Activated naive CD8-positive, alpha-beta T cell (primary cell): Measurements from ENCODE around the gene WDR48.
A peak's percentile ranks its signal among the peaks of the same experiment; 100 is the strongest.
"Not testable (repeated sequence)": the region's sequence is repeated elsewhere in the genome, so short reads cannot be mapped to it uniquely, and the experiment has no call there.

ENCODE experiments used
- H3K27ac Mint-ChIP-seq: one replicate; pipeline ENCODE4 v1.8.0; 2021; ENCODE audit warnings: mixed read lengths
- H3K27me3 Mint-ChIP-seq: one replicate; pipeline ENCODE4 v1.8.0; 2021; ENCODE audit warnings: mixed read lengths
- H3K36me3 Mint-ChIP-seq: one replicate; pipeline ENCODE4 v1.8.0; 2021; ENCODE audit warnings: mixed read lengths
- H3K4me1 Mint-ChIP-seq: one replicate; pipeline ENCODE4 v1.8.0; 2021; ENCODE audit warnings: low read depth, mixed read lengths
- H3K4me3 Mint-ChIP-seq: one replicate; pipeline ENCODE4 v1.8.0; 2021; ENCODE audit warnings: mild to moderate bottlenecking, mixed read lengths
- H3K9me3 Mint-ChIP-seq: one replicate; pipeline ENCODE4 v1.8.0; 2021; ENCODE audit warnings: low read depth, mixed read lengths

WDR48 gene

DNA sequence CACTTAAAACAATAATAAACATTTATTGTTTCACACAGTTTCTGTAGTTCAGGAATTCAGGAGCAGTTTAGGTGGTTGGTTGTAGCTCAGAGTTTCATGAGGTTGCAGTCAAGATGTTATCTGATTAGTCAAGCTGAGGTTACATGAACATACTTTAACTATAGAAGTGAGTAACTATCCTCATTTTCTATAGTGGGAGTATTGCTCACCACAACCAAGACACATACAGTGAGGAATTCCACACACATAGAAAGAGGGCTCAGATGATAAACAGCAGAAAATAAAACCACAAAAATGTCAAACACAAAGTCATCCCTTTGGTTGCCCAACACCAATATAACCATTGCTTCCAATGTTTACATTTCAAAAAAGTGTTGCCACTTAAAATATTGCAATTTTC is 13.7 kb upstream of the WDR48 start:
- Mint-ChIP-seq H3K36me3 (peaks cover 17% of the 10 kb centered on the region), H3K4me1 (no peaks in the 10 kb centered on the region), H3K27me3 (peaks cover 3% of the 10 kb centered on the region), H3K27ac (no peak overlapping the region), H3K4me3 (no peak overlapping the region), H3K9me3 (peaks cover 9% of the 10 kb centered on the region)

DNA sequence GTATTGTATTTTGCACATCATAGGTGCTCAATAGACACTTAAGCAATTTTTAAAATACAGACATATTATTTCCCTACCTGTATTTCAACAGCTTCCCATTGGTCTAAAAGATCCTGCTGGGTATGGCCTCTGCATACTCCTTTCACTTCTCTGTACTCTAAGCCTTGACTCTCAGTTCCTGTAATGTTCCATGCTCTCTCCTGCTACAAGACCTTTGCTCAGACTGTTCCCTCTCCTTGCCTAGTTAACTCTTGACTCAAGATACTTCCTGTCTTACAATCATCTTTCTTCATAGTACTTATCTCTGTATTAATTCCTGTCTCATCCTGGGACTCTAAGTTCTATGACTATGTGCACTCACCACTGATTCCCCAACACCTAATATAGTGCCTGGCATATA is 1.8 kb upstream of the WDR48 start:
- Mint-ChIP-seq H3K27ac (peak overlapping the region; percentile 87), H3K4me1 (peaks cover 51% of the 10 kb centered on the region), H3K4me3 (peak overlapping the region; percentile 35), H3K27me3 (no peaks in the 10 kb centered on the region), H3K36me3 (no peaks in the 10 kb centered on the region), H3K9me3 (no peaks in the 10 kb centered on the region)

DNA sequence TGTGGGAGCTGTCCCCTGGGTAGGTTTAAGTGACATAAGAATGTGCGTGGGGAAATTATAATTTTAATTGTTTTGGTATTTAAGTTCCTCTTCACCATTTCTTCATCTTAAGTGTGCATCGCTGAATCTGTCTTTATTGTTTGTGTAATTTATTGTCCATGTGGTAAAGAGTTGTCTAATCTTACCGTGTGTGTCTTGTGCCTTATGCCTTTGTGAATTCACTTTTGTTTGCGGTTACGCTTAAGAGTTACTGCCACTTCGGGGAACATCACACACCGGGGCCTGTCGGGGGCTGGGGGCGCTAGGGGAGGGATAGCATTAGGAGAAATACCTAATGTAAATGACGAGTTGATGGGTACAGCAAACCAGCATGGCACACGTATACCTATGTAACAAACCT is 767 bp downstream of the WDR48 start:
- peaks cover 64% of the 10 kb centered on the region for H3K4me1 Mint-ChIP-seq
- H3K27ac Mint-ChIP-seq: peak overlapping the region; percentile 68
- H3K4me3 Mint-ChIP-seq: peak overlapping the region; percentile 97
- no peaks in the 10 kb centered on the region for H3K27me3 Mint-ChIP-seq
- no peaks in the 10 kb centered on the region for H3K36me3 Mint-ChIP-seq
- H3K9me3 Mint-ChIP-seq: no peaks in the 10 kb centered on the region

DNA sequence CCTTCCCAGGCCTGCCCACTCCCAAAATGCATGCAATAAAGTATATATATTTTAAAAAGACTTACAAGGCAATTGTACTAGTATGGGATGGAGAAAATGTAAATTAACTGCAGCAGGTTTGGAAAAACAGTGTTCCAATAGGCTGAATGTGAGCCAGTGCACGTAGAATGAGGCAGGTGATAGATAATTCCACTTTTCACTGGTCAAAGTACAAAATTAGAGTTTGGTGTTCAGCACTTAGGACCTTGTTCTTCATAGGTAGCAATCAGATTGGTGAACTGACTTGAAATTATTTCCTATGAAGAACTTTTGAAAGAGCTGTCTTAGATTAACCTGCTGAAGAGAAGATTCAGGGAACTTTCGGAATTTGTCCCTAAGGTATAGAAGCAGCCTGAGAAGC is 1.9 kb downstream of the WDR48 start:
- Mint-ChIP-seq H3K4me3 (peak overlapping the region; percentile 67), H3K27ac (peak overlapping the region; percentile 12), H3K4me1 (peaks cover 69% of the 10 kb centered on the region), H3K9me3 (no peaks in the 10 kb centered on the region), H3K27me3 (no peaks in the 10 kb centered on the region), H3K36me3 (no peaks in the 10 kb centered on the region)

DNA sequence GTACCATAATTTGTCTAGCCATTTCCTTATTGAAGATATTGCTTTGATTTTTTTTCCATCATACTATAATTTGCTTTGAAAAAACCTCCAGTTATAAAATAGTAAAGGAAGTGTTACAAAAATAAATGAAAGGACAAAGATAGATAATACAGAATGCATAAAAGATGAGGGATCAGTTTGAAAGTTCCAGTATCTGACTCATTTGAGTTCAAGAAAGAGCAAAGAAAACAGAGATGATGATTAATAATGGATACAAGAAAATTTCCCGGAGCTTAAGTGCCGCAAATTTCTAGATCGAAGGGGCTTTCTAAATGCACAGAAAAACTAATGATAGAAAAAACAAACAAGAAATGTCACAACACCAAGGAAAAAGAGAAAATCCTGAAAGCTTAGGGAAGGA is 4.3 kb downstream of the WDR48 start:
- H3K27ac Mint-ChIP-seq: peak overlapping the region; percentile 31
- peaks cover 9% of the 10 kb centered on the region for H3K36me3 Mint-ChIP-seq
- no peaks in the 10 kb centered on the region for H3K9me3 Mint-ChIP-seq
- H3K4me3 Mint-ChIP-seq: no peak overlapping the region
- H3K27me3 Mint-ChIP-seq: no peaks in the 10 kb centered on the region
- peaks cover 59% of the 10 kb centered on the region for H3K4me1 Mint-ChIP-seq

DNA sequence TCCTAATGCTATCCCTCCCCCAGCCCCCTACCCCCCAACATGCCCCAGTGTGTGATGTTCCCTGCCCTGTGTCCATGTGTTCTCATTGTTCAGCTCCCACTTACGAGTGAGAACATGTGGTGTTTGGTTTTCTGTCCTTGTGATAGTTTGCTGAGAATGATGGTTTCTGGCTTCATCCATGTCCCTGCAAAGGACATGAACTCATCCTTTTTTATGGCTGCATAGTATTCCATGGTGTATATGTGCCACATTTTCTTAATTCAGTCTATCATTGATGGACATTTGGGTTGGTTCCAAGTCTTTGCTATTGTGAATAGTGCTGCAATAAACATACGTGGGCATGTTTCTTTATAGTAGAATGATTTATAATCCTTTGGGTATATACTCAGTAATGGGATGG is 9.4 kb downstream of the WDR48 start:
- H3K4me3 Mint-ChIP-seq, H3K9me3 Mint-ChIP-seq, H3K27me3 Mint-ChIP-seq, H3K27ac Mint-ChIP-seq: not testable (repeated sequence)
- Mint-ChIP-seq H3K4me1 (peaks cover 42% of the 10 kb centered on the region), H3K36me3 (peaks cover 17% of the 10 kb centered on the region)

DNA sequence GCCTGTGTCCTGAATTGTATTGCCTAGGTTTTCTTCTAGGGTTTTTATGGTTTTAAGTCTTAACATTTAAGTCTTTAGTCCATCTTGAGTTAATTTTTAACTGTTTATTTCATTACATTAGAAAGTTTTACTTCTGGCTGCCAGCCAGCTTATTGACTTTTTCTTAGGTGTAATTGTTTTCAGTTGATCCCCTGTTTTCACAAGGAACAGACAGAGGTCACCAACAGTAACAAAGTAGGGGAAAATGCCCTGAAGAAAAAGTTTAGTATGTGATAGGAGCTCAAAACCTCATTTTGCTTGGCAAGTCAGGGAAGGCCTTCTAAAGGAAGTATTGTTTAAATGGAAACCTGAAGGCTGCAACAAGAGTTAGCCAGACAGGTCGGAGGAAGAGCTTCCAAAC is 10.4 kb downstream of the WDR48 start:
- H3K36me3 Mint-ChIP-seq: peaks cover 18% of the 10 kb centered on the region
- H3K4me3 Mint-ChIP-seq: no peak overlapping the region
- H3K27me3 Mint-ChIP-seq: no peaks in the 10 kb centered on the region
- peaks cover 34% of the 10 kb centered on the region for H3K4me1 Mint-ChIP-seq
- H3K27ac Mint-ChIP-seq: peak overlapping the region; percentile 0
- H3K9me3 Mint-ChIP-seq: no peaks in the 10 kb centered on the region

DNA sequence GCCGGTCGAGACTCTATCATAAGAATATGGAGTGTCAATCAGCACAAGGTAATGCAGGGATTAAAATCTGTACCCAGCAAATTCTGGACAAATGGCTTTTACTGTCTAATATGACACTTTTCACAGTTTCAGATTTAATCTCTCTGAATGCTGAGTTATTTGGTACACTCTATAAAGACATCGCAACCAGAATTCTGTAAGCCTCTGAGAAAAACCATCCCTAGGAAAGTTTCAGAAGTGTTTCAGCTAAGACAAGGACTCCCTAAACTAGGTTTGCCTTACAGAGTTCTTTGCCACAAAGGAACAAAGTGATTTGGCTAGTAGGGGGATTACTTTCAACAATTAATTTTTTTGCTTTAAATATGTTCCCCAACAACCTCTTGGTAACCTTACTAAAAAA is 11.3 kb downstream of the WDR48 start:
- peaks cover 32% of the 10 kb centered on the region for H3K4me1 Mint-ChIP-seq
- H3K36me3 Mint-ChIP-seq: peaks cover 23% of the 10 kb centered on the region
- no peak overlapping the region for H3K4me3 Mint-ChIP-seq
- no peaks in the 10 kb centered on the region for H3K9me3 Mint-ChIP-seq
- no peak overlapping the region for H3K27ac Mint-ChIP-seq
- H3K27me3 Mint-ChIP-seq: no peaks in the 10 kb centered on the region

DNA sequence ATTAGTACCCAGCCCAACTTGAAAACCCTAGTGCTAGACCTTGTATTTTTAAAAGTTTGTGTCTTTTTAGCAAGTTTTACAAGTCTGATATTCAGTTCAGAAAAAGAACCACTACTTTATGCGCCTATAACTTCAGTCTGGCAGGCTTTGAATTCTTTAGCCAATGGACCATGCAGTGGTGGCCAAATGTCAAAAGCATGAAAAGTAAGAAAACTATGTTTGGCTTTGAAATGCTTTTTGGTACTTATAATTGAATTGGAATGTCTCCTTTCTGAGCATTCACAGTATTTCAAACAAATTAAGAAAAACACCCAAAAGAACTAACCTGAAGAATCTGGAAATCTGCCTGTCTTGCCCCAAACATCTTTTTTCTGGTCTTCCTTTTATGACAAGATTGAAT is 12.8 kb downstream of the WDR48 start:
- Mint-ChIP-seq H3K36me3 (peaks cover 21% of the 10 kb centered on the region), H3K4me1 (peaks cover 21% of the 10 kb centered on the region), H3K4me3 (no peak overlapping the region), H3K27ac (no peak overlapping the region), H3K27me3 (no peaks in the 10 kb centered on the region), H3K9me3 (no peaks in the 10 kb centered on the region)

DNA sequence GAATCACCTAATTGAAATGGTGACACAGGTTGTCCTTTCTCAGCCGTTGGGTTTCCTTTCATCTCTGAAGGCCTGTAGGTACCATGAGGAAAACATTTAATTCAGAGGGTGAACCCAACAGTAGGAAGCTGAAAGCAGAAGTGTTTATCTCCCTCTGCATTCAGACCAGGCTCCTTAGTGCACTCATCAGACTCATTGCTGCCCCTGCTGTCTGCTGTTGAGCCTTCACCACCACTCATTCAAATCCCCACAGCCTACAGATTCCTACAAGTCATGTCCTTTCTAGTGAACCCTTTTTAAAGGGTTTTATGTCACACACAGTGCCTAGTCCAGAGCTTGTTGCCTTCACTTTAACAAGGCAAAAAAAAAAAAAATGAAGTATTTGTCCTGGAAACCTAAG is 13.4 kb downstream of the WDR48 start:
- no peaks in the 10 kb centered on the region for H3K9me3 Mint-ChIP-seq
- H3K36me3 Mint-ChIP-seq: peaks cover 19% of the 10 kb centered on the region
- peaks cover 21% of the 10 kb centered on the region for H3K4me1 Mint-ChIP-seq
- no peak overlapping the region for H3K27ac Mint-ChIP-seq
- no peaks in the 10 kb centered on the region for H3K27me3 Mint-ChIP-seq
- no peak overlapping the region for H3K4me3 Mint-ChIP-seq

DNA sequence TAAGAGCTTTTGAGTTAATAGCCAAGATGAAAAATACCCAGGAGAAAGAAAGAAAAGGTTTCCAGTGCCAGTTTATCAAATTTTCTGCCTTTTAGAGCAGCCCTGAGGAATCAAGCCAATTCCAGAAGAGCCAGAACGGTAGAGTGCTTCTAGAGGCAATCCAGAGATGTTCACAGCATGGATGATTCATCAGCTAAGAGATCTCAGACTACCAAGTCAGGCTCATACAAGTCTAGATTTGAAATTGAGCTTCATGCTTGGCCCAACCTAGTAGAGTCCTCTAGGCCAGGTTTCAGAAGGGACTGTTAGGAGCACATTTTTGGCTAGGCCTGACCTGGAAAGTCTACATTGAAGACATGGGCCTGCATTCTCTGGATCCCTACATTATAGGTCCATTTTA is 15.5 kb downstream of the WDR48 start:
- Mint-ChIP-seq H3K27ac (no peak overlapping the region), H3K4me1 (peaks cover 10% of the 10 kb centered on the region), H3K27me3 (no peaks in the 10 kb centered on the region), H3K36me3 (peaks cover 17% of the 10 kb centered on the region), H3K9me3 (no peaks in the 10 kb centered on the region), H3K4me3 (no peak overlapping the region)

DNA sequence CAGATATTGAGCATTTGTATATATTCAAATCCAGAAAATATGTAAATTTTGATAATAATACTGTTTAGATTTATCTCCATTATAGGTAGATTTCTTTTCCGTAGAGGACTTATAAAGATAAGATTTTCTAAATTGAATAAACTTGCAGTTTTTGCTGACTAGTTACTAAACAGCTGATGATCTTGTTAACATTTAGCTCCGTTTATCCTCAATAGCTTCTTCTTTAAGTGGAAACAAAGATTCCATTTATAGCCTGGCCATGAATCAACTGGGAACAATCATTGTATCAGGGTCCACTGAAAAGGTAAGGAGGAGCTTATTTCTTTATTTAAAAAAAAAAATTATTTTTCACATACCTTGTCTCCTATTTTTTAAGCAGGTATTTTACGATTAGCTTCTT is 16.7 kb downstream of the WDR48 start:
- Mint-ChIP-seq H3K27me3 (no peaks in the 10 kb centered on the region), H3K36me3 (peaks cover 27% of the 10 kb centered on the region), H3K27ac (no peak overlapping the region), H3K4me3 (no peak overlapping the region), H3K9me3 (no peaks in the 10 kb centered on the region), H3K4me1 (peaks cover 7% of the 10 kb centered on the region)

DNA sequence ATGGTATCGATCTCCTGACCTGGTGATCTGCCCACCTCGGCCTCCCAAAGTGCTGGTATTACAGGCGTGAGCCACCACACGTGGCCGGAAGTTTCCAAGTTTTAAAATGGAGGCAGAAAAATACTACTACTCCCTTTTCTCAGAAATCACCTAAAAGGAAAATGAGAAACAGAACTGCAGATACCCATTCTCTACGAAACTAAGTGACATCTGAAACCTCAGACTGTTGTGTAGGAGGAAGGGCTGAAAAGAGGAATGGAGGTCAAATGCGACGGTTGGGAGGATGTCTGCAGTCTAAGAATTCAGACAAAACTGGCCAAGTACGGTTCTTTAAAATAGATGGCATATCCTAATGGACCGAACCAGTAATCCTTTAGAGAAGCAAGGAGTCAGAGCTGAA is 24.1 kb downstream of the WDR48 start:
- no peak overlapping the region for H3K4me3 Mint-ChIP-seq
- no peaks in the 10 kb centered on the region for H3K9me3 Mint-ChIP-seq
- no peak overlapping the region for H3K27ac Mint-ChIP-seq
- peaks cover 20% of the 10 kb centered on the region for H3K36me3 Mint-ChIP-seq
- no peaks in the 10 kb centered on the region for H3K27me3 Mint-ChIP-seq
- no peaks in the 10 kb centered on the region for H3K4me1 Mint-ChIP-seq

DNA sequence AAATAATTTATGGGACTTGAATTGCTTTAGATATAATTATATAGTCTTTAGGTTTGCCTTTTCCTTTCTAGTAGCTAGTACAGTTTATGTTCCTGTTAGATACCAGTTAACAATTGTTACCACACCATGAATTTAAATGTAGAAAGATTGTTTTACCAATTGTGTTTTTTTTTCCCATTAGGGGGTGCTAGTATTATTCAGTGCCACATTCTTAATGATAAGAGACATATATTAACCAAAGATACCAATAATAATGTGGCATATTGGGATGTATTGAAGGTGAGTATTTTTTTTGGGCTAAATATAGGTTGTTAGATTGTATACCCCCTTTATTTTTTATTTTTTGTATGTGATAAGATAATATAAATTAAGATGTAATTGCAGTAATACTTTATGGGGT is 27.7 kb downstream of the WDR48 start:
- Mint-ChIP-seq H3K36me3 (peaks cover 15% of the 10 kb centered on the region), H3K27me3 (no peaks in the 10 kb centered on the region), H3K27ac (no peak overlapping the region), H3K9me3 (no peaks in the 10 kb centered on the region), H3K4me3 (no peak overlapping the region), H3K4me1 (peaks cover 2% of the 10 kb centered on the region)

DNA sequence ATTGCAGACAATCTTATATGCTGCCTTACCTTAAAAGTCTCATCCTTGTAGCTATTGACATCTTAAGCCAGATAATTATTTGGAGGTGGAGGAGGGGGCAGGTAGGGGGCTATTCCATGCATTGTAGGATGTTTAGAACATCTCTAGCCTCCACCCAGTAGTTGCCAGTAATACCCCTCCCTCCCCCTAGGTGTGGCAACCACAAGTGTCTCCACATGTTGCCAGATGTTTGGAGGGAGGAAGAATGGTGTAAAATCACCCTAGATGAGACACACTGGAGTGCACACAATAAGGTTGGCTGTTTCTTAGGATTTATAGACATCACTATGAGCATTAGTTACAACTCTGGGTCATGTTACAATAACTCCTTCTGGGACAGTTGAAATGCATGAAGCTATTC is 28.2 kb downstream of the WDR48 start:
- H3K4me1 Mint-ChIP-seq: peaks cover 2% of the 10 kb centered on the region
- no peaks in the 10 kb centered on the region for H3K9me3 Mint-ChIP-seq
- H3K27ac Mint-ChIP-seq: peak overlapping the region; percentile 8
- peaks cover 12% of the 10 kb centered on the region for H3K36me3 Mint-ChIP-seq
- no peaks in the 10 kb centered on the region for H3K27me3 Mint-ChIP-seq
- H3K4me3 Mint-ChIP-seq: no peak overlapping the region

DNA sequence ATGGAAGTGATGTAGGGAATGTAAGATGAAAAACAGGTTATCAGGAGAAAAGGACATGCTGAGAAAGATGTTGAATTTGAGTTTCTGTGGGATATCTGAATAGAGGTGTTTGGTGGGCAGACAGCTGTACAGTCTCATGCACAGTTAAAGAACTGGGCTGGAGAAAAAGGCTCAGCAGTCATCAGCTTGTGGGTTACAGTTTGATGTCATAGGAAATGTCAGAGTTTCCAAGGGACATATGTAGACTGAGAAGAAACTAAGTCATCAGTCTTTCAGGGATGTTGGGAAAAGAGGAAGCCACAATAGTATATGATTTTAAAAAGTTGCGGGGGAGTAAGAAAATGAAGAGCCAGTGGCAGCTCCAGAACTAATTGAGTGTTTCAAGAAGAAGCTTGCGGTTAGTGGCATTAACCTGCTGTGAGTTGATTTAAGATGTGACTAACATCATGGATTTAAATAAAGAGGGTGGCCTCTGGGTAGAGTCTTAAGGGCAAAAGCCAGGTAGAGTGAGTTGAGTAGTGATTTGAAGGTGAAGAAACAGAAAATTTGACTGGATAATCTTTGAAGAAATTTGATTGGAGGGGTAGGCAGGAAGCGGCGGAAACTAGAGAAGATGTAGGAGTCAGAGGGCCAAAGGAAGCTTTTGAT is 31.0 kb downstream of the WDR48 start:
- Mint-ChIP-seq H3K4me1 (peaks cover 2% of the 10 kb centered on the region), H3K27ac (peak overlapping the region; percentile 5), H3K9me3 (no peaks in the 10 kb centered on the region)

More for the DNA sequence above, 31.0 kb downstream of the WDR48 start:
- H3K36me3 Mint-ChIP-seq: peaks cover 10% of the 10 kb centered on the region
- no peak overlapping the region for H3K4me3 Mint-ChIP-seq
- H3K27me3 Mint-ChIP-seq: no peaks in the 10 kb centered on the region
